Right kidney (tissue), 1 donor: Measurements from ENCODE around the gene B3GALT2.
A peak's percentile ranks its signal among the peaks of the same experiment; 100 is the strongest.

ENCODE experiments used
- DNase-seq: peaks from one replicate; pipeline ENCODE4 v3.0.0-alpha.2; 2016

B3GALT2 gene

DNA sequence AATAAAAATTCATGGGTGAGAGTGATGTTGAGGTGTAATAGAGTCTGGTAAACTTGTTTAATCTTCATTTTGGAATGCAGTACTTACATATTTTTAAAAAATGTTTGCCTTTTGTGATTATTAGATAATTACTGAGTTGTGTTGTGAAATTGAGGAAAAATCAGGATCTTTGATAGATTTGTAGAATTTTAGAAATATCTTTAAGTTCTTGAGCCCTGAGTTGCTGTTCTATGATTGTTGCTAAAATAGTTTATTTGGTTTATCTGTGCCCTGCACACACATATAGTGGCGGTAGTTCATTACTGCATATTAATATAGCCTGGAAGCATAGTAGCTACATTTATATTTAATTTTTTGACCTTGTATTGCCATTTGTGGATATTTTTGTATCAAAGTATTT is 1.6 kb downstream of the B3GALT2 start:
- DNase-seq, result no peak

DNA sequence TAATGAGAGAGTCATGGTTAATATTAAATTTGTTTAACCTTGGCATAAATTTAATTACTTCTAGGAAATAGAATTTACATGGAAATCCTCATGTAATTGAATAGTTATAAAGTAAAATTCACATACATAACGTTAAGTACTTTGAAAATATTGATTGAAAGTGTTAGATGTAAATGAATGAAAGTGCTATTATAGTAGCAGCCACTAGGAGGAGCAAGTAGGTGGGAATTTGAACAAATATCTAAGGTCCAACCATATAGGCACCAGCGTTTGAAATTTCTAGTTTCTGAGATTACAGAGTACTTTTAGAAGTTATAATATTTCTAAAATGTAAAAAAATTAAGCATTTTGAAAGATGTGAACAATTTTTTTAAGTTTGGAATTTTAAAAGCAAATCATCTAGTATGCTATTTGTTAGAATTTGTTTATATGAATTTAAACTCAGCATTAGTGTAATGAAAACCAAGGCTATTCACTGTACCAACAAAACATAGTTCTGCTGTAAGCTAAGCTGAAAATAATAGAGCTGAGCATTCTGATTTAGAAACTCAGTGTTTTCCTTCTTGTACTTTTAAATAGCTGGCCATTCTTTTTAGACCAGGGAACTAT is 3.3 kb downstream of the B3GALT2 start:
- peak; percentile 37 for DNase-seq

DNA sequence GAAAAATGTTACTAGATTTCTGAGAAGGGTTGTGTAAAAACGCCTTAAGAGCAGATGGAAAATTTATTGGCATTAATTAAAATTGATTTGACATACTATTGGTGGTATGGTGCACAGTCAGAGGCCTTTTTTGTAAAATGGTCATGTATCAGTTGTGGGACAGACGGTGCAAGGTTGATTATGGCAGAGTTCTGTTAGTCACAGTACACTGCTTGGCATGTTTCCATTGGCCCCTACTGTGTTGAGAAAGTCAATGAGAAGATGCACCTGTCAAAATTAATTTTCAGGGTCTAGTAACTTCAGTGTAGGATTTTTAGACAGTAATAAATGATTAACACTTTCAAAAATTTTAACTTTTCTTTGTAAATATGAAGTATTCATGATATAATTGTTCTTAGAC is 4.4 kb downstream of the B3GALT2 start:
- DNase-seq, result no peak

DNA sequence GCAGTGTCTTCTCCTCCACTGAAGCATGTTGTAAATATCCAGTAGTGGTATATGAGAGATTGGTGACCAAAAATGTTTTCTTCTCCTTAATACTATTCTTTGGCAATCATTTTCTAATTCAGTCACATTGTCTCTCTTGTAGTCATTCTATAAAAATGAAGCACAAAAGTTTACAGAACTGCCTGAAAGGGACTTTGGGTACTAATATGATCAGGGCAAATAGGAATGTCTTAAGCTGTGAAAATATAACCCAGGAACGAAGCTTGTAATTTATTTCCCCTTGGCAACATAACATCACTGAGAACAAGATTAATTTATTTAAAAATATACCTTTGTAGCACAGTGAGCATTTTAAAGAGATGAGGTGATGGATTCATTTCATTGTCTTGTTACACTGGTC is 4.9 kb downstream of the B3GALT2 start:
- DNase-seq, result no peak

DNA sequence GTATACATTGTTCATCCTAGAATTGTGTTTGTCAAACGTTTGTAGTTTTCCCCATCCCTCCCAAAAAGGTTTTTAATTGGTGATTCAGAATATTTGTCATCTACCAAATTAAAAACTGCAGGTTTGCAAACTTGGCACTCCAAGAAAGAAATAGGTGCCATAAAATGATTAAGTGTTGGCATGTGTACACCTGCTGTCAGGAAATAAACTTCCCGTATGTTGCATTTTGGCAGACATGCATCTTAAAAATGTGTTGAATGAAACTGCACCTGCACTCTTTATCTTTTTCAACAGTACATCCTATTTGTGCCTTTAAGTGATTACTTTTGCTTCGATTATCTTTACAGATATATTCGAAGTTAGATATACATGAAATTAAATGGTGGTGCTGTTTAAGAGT is 7.3 kb downstream of the B3GALT2 start:
- no peak for DNase-seq

DNA sequence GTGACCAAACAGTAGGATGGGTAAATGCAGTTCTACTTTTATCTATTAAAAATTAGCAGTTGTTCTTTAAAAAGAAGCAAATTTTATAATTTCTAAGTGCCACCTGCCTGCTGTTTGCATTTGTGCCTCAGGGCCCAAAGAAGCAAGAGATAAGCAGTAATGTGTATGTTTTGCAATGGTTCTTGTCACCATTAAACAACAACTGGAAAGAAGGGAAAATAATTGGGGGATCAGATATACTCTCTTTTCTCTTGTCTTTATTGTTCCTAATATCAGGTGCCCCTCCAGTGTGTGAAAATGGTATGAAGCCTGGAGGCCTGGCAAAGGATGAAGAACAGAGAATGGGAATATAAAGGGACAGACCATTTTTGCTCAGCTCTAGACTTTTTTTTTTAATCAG is 9.6 kb downstream of the B3GALT2 start:
- no peak for DNase-seq

- no peak for DNase-seq
Measured at GRCh38 chr1:193176113-193176512, 10.3 kb downstream of the B3GALT2 start.

- no peak for DNase-seq
Measured at GRCh38 chr1:193157360-193157759, 29.1 kb downstream of the B3GALT2 start.

DNA sequence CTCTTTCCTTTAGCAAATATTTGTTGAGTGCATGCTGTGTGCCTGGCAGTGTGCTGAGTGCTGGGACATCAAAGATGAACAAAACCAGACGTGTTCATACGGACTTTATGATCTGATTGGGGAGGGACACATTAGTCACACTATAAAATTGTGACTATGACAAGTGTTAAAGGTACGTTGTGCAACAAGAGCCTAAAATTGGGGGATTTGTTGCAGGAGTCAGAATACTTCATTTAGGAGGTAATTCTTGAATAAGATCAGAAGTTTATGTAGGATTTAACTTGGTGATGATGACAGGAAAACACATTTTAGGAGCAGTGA is 29.6 kb downstream of the B3GALT2 start:
- DNase-seq, result no peak

DNA sequence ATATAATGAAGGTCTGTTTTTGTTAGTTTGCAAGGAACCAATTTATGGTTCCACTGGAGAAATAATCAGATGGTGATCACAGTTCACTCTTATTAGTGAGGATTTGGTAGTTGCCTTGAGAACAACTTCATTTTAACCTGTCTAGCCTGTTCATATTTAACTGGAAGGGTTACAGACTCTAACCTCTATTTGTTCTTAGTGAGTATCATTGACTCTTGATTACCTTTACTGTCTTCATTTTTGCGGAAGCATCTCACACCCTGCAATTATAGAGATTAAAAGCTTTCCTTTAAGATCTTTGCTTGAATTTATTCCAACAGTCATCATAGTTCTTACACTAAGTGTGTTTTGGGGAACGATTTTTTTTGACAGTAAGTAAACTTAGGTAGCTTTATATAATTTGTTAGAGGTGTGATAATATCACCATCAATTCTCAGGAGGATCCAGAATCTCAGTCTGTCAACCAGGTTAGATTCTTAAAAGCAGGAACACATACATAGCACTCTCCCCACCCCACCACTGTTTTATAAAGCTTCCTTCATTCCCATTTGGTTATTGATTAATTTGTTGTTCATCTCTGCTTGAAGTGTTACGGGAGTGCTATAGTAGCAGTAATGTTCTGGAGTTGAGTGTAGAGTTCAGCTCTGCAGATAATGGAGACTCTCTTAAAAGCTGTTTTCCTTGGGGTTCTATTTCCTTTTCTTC is 30.1 kb downstream of the B3GALT2 start:
- no peak for DNase-seq

GRCh38 chr1:193144999-193145398 is 41.4 kb downstream of the B3GALT2 start:
- no peak for DNase-seq

- no peak for DNase-seq
Measured at GRCh38 chr1:193144361-193144938, 42.0 kb downstream of the B3GALT2 start.

DNA sequence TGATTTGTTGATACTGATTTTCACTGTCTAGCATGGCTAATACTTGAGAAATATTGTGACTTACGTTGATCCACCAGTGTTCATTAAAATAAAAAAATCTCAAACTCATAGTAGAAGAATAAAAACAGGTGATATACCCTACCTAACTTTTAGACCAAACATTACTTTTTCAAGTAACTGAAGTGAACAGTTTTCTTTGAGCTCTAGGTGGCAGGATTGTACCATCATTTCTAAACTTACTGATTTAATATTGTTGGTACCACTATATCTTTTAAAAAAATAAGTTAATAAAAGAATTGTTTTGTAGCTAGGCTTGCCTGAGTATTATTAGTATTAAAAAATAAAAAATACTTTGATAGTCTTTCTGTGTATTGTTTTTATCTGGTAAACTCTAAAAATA is 43.1 kb downstream of the B3GALT2 start:
- no peak for DNase-seq

- DNase-seq, result no peak
Measured at GRCh38 chr1:193142409-193142808, 44.0 kb downstream of the B3GALT2 start.

DNA sequence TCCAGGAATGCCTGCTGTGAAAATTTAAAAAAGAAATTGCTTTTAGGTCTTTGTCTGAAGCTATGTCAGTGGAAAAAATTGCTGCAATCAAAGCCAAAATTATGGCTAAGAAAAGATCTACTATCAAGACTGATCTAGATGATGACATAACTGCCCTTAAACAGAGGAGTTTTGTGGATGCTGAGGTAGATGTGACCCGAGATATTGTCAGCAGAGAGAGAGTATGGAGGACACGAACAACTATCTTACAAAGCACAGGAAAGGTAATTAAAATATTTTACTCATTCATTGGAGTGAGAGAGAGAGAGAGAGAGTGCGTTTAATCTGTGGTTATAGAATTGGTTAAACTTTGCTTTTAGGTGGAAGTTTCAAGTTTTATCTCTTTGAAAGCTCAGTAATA is 44.6 kb downstream of the B3GALT2 start:
- DNase-seq, result no peak

DNA sequence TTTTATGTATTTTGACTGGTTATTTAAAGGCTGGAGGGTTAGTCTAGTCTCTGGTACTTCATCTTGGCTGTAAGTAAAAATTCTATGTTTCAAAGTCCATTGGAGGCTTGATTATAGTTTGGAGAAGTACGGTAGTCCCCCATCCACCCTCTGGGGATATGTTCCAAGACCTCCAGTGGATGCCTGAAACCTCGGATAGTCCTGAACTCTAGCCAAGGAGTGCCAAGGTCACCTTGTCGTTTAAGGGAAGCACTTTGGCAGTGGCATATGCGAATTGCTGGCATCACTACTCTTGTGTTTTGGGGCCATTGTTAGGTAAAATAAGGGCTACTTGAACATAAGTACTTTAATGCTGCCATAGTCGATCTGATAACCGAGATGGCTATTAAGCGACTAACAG is 46.2 kb downstream of the B3GALT2 start:
- DNase-seq, result no peak

- no peak for DNase-seq
Measured at GRCh38 chr1:193131266-193131860, 55.0 kb downstream of the B3GALT2 start.
